GM23248 (cell line): ENCODE data around the gene FAM83E. TPM values are rescaled to one million over a fixed set of nuclear protein-coding genes. Genes with fewer than 3 reads are reported as not detected.

Experiments used
- DNase-seq: peaks from one replicate; pipeline ENCODE4 v3.0.0-alpha.2; 2015
- H2AFZ ChIP-seq: fragments of 200-600 bp; sonication (generic); 2 replicates; pipeline ENCODE4 v1.6.1; 2016; ENCODE audit warnings: antibody characterized with exemption
- H3F3A ChIP-seq: fragments of 200-600 bp; sonication (generic); 2 replicates; pipeline ENCODE4 v1.6.1; 2016; ENCODE audit warnings: mild to moderate bottlenecking, antibody characterized with exemption, mixed run types; ENCODE audit not compliant: insufficient read depth
- H3K27ac ChIP-seq: fragments of 200-600 bp; sonication (generic); 2 replicates; pipeline ENCODE4 v1.5.1; 2016; ENCODE audit warnings: mild to moderate bottlenecking
- H3K27me3 ChIP-seq: fragments of 200-600 bp; sonication (generic); replicated peaks from 2 replicates; pipeline ENCODE4 v1.6.1; 2016; ENCODE audit warnings: mild to moderate bottlenecking; ENCODE audit not compliant: insufficient read depth
- H3K36me3 ChIP-seq: fragments of 200-600 bp; sonication (generic); 2 replicates; pipeline ENCODE4 v1.6.1; 2016; ENCODE audit warnings: low read depth, mild to moderate bottlenecking
- H3K4me1 ChIP-seq: fragments of 200-600 bp; sonication (generic); 2 replicates; pipeline ENCODE4 v1.6.1; 2016; ENCODE audit warnings: mild to moderate bottlenecking; ENCODE audit not compliant: insufficient read depth
- H3K4me2 ChIP-seq: fragments of 200-600 bp; sonication (generic); one replicate; pipeline ENCODE4 v1.6.1; 2016; ENCODE audit warnings: mild to moderate bottlenecking; ENCODE audit not compliant: unreplicated experiment
- H3K4me3 ChIP-seq: fragments of 200-600 bp; sonication (generic); 2 replicates; pipeline ENCODE4 v1.5.1; 2016; ENCODE audit warnings: mild to moderate bottlenecking
- H3K79me2 ChIP-seq: fragments of 200-600 bp; sonication (generic); 2 replicates; pipeline ENCODE4 v1.6.1; 2016; ENCODE audit warnings: mild to moderate bottlenecking; ENCODE audit not compliant: insufficient read depth
- H3K9ac ChIP-seq: fragments of 200-600 bp; sonication (generic); 2 replicates; pipeline ENCODE4 v1.6.1; 2016; ENCODE audit warnings: mild to moderate bottlenecking
- H3K9me2 ChIP-seq: fragments of 200-600 bp; sonication (generic); 2 replicates; pipeline ENCODE4 v1.6.1; 2016; ENCODE audit warnings: mixed run types, mild to moderate bottlenecking, moderate library complexity; ENCODE audit not compliant: insufficient read depth
- H3K9me3 ChIP-seq: fragments of 200-600 bp; sonication (generic); one replicate; pipeline ENCODE4 v1.6.1; 2017; ENCODE audit warnings: low read depth
- H4K20me1 ChIP-seq: fragments of 200-600 bp; sonication (generic); 2 replicates; pipeline ENCODE4 v1.6.0; 2016; ENCODE audit not compliant: insufficient read depth
- EZH2 ChIP-seq: fragments of 200-600 bp; sonication (generic); IDR thresholded peaks from 2 replicates; pipeline ENCODE4 v1.6.1; 2018; ENCODE audit warnings: antibody characterized with exemption, mild to moderate bottlenecking; ENCODE audit not compliant: insufficient read depth, poor library complexity, severe bottlenecking
- EZH2phosphoT487 ChIP-seq: fragments of 200-600 bp; sonication (generic); IDR thresholded peaks from 2 replicates; pipeline ENCODE4 v1.6.1; 2018; ENCODE audit warnings: antibody characterized with exemption, moderate library complexity, mild to moderate bottlenecking, low read depth; ENCODE audit not compliant: insufficient read depth
- WGBS, 2 experiments: methylation state at CpG; one replicate each; pipeline ENCODE4 v1.1.6; 2015 to 2017; ENCODE audit warnings: low lambda C conversion rate in 2 of 2, low coverage in 1 of 2; ENCODE audit errors: missing lambda C conversion rate in 2 of 2; 5-methylcytosine and 5-hydroxymethylcytosine counted together
- in situ Hi-C: fragments of 300-500 bp; cut with MboI; formaldehyde crosslinking; loops from 2 replicates; pipeline ENCODE4 v1.15.0; 2020
- polyA plus RNA-seq: library from polyadenylated mRNA; unstranded; fragments of >200 nt; fragmentation: Nextera tagmentation; extraction: Ambion mirVana; gene quantifications from 2 replicates; pipeline ENCODE4 v1.2.1, GENCODE V29; 2016
- total RNA-seq: library from RNA; depleted of rRNA; stranded (reverse); fragments of >200 nt; shearing (Covaris generic); gene quantifications from 2 replicates; pipeline ENCODE4 v1.2.3, GENCODE V29; 2014

The FAM83E gene
- total and polyA plus RNA-seq, 2 experiments from 2014 or later = not detected

DNA sequence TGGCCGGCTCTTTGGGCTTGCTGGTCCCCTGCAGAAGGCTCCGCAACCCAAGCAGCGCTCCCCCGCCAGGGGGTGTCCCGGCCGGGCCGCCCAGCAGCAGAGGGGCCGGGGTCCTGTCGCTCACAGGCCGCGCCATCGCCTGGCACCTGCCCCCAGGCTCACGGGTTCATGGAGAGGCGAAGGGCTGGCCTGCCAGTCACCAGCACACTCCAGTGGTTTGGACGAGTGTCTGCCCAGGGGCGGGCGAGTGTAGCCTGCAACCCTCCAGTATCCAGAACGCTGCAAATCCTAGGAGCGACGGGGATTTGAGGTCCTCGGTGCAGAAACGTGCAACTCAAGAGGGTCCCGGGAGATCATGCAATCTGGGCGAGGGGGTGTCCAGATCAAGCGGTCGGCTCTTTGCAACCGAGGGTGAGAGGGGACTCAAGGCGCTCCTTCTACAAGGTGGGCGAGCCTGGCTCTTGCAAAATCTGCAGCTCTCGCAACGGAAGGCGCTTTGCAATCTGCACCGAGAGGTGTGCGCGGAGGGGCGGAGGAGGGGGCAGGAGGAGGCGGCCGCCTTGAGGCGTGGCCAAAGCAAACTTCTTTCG is 22.1 kb upstream of the FAM83E start, which contains the start of gene DBP:
TSS of gene DBP (minus strand) at position 521 of the 590 bp plus-strand sequence. CDS start at position 136, 385 bp downstream.
- Histone ChIP-seq H2AFZ (peak within 1 kb of the TSS; percentile 80), H3K4me3 (peak within 1 kb of the TSS; percentile 71), H3K27me3 (no peaks in the 10 kb centered on the region), H3K9me2 (no peaks in the 10 kb centered on the region), H3K9ac (peak within 1 kb of the TSS; percentile 92), H4K20me1 (no peaks in the 10 kb centered on the region), H3K4me2 (peak within 1 kb of the TSS; percentile 86), H3F3A (peaks cover 24% of the 10 kb centered on the region), H3K4me1 (peaks cover 38% of the 10 kb centered on the region), H3K36me3 (no peaks in the 10 kb centered on the region), H3K27ac (peak within 1 kb of the TSS; percentile 87), H3K79me2 (no peaks in the 10 kb centered on the region), H3K9me3 (no peaks in the 10 kb centered on the region)
- peak; percentile 71 for DNase-seq
- TF ChIP-seq EZH2 = no peak
- TF ChIP-seq EZH2phosphoT487 = no peak
- WGBS, 2 experiments = 1 to 2% methylated on average over 32 to 39 of the region's 40 CpGs
- in situ Hi-C loops = no loop called here

DNA sequence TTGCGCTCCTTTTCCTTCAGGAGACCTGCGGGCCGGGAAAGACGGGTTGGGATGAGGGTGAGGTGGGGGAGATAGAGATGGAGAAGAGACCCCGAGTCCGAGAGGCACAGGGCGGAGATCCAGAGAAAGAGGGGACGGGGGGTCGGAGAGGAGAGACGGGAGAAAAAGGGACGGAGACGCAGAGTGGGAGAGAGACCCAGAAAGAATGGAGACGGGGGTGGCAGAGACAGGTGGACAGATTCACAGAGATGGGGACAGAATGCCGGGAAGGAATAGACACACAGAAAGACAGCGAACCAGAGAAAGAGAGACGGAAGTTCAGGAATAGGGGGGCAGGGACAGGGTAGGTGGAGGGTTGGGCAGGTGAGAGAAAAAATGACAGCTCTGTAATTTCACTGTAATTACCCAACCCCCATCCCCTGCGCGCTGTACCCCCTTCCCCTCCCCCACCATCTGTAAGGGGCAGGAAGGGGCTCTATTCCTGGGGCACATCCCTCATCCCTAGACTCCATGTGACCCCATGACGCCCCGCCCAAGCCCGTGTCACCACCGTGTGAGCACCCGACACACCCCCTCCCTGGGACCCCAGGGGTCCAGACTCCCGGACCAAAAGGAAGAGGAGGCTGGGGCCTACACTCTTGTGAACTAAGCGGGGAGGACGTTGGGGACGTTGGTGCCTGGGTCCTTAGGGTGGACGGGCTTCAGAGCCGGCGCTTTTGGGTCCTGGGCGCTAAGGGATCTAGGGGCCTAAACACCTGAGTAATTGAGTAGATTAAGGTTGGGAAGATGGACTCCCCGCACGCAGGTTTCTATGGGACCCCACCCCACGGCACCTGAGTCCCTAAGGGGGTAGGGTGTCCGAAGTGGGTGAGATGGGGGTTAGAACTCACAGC is 21.3 kb upstream of the FAM83E start:
- H3K4me2 ChIP-seq = peak overlapping the region; percentile 86

DNA sequence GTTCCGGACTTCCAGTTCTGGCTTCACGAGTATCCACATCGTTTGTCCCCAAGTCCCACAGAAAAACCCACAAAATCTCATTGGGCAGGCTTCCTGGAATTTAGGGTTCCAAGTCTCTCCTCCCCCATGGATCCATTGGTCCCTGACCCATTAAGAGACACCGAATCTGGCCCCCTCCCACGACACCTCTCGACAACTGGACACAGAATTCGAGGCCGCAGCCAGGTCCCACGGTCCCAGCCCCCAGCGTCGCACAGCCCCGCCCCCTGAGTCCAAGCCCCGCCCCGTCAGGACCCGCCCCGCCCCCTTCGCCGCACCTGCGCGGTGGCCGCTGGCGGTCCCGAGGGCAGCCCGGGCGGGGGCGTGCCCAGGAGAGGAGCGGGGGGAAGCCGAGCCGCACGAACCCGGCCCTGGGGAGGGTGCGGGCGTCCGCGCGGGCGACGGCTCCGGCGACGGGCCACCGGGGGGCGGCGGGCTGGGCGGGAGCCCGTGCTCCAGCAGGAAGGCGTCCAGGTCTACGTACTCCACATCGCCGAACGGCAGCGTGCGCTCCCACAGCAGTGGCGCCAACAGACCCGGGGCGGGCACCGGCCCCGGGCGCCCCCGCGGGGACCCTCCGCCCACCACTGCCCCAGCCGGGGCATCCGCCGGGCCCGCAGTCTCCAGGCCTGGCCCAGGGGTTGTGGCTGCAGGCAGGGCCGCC is 20.5 kb upstream of the FAM83E start:
- Histone ChIP-seq H3K36me3 (no peaks in the 10 kb centered on the region), H3K27me3 (no peaks in the 10 kb centered on the region), H3K9me2 (no peaks in the 10 kb centered on the region), H4K20me1 (no peaks in the 10 kb centered on the region), H3K4me1 (peaks cover 38% of the 10 kb centered on the region), H3K4me3 (peak overlapping the region; percentile 71), H3K4me2 (peak overlapping the region; percentile 86), H2AFZ (peak overlapping the region; percentile 74), H3K9me3 (no peaks in the 10 kb centered on the region), H3K79me2 (no peaks in the 10 kb centered on the region), H3K27ac (peak overlapping the region; percentile 66), H3K9ac (peak overlapping the region; percentile 92), H3F3A (peaks cover 24% of the 10 kb centered on the region)
- in situ Hi-C loops = no loop called here
- 2% methylated on average over 13 to 42 of the region's 67 CpGs for WGBS, 2 experiments
- TF ChIP-seq EZH2 (no peak), EZH2phosphoT487 (no peak)
- peak; percentile 75 for DNase-seq

More for the DNA sequence above, 21.3 kb upstream of the FAM83E start:
- WGBS, 2 experiments = 5 to 6% methylated on average over 32 to 35 of the region's 35 CpGs
- peak overlapping the region; percentile 92 for H3K9ac ChIP-seq
- H3K9me2 ChIP-seq = no peaks in the 10 kb centered on the region
- H4K20me1 ChIP-seq = no peaks in the 10 kb centered on the region
- H3F3A ChIP-seq = peaks cover 24% of the 10 kb centered on the region
- H3K4me1 ChIP-seq = peaks cover 38% of the 10 kb centered on the region
- H2AFZ ChIP-seq = peak overlapping the region; percentile 80
- TF ChIP-seq EZH2phosphoT487 (no peak), EZH2 (no peak)
- no peaks in the 10 kb centered on the region for H3K79me2 ChIP-seq
- peak overlapping the region; percentile 87 for H3K27ac ChIP-seq
- in situ Hi-C loops = no loop called here
- H3K36me3 ChIP-seq = no peaks in the 10 kb centered on the region
- H3K4me3 ChIP-seq = peak overlapping the region; percentile 71
- H3K27me3 ChIP-seq = no peaks in the 10 kb centered on the region
- H3K9me3 ChIP-seq = no peaks in the 10 kb centered on the region
- peak; percentile 29 for DNase-seq
